GM18519 (cell line): Measurements from ENCODE around the gene CNOT11.
"Not testable (repeated sequence)": the region's sequence is repeated elsewhere in the genome, so short reads cannot be mapped to it uniquely, and the experiment has no call there.

Experiments used
- ATAC-seq: cut with Tn5 transposase; IDR thresholded peaks from one replicate; pipeline ENCODE4 v1.9.1; 2021; ENCODE audit warnings: mild to moderate bottlenecking, moderate library complexity; ENCODE audit not compliant: unreplicated experiment, low FRiP score

CNOT11 gene

GRCh38 chr2:101252408-101253012 lies at the start of gene CNOT11:
CNOT11 (plus strand) TSS chr2:101252886; CDS start chr2:101252965, 79 bp downstream.
- ATAC-seq = peak; percentile 60

- ATAC-seq = no peak
Observed at GRCh38 chr2:101204400-101205115, 48.1 kb upstream of the CNOT11 start.

- no peak for ATAC-seq
Observed at GRCh38 chr2:101205521-101206479, 46.9 kb upstream of the CNOT11 start.

GRCh38 chr2:101208830-101209229 lies 43.9 kb upstream of the CNOT11 start:
- ATAC-seq = no peak

GRCh38 chr2:101219246-101219645 lies 33.4 kb upstream of the CNOT11 start:
- no peak for ATAC-seq

GRCh38 chr2:101220091-101220490 lies 32.6 kb upstream of the CNOT11 start:
- ATAC-seq = not testable (repeated sequence)

- peak; percentile 99 for ATAC-seq
Observed at GRCh38 chr2:101223814-101224231, 28.9 kb upstream of the CNOT11 start.

GRCh38 chr2:101230541-101231001 lies 22.1 kb upstream of the CNOT11 start:
- ATAC-seq = no peak

- no peak for ATAC-seq
Observed at GRCh38 chr2:101231240-101231639, 21.4 kb upstream of the CNOT11 start.

GRCh38 chr2:101231937-101232730 lies 20.6 kb upstream of the CNOT11 start:
- ATAC-seq = no peak

- ATAC-seq = no peak
Observed at GRCh38 chr2:101232770-101233169, 19.9 kb upstream of the CNOT11 start.

- ATAC-seq = no peak
Observed at GRCh38 chr2:101234169-101234938, 18.3 kb upstream of the CNOT11 start.

GRCh38 chr2:101235956-101236355 lies 16.7 kb upstream of the CNOT11 start:
- ATAC-seq = not testable (repeated sequence)

- not testable (repeated sequence) for ATAC-seq
Observed at GRCh38 chr2:101237944-101238343, 14.7 kb upstream of the CNOT11 start.

- ATAC-seq = no peak
Observed at GRCh38 chr2:101238930-101239759, 13.5 kb upstream of the CNOT11 start.

GRCh38 chr2:101239760-101240118 lies 12.9 kb upstream of the CNOT11 start:
- not testable (repeated sequence) for ATAC-seq

GRCh38 chr2:101240694-101241093 lies 12.0 kb upstream of the CNOT11 start:
- ATAC-seq = not testable (repeated sequence)

GRCh38 chr2:101241158-101241557 lies 11.5 kb upstream of the CNOT11 start:
- no peak for ATAC-seq
